ENCODE data around the gene MAP1LC3B2.
"Not testable (repeated sequence)": the region's sequence is repeated elsewhere in the genome, so short reads cannot be mapped to it uniquely, and the experiment has no call there.

MAP1LC3B2 gene

DNA sequence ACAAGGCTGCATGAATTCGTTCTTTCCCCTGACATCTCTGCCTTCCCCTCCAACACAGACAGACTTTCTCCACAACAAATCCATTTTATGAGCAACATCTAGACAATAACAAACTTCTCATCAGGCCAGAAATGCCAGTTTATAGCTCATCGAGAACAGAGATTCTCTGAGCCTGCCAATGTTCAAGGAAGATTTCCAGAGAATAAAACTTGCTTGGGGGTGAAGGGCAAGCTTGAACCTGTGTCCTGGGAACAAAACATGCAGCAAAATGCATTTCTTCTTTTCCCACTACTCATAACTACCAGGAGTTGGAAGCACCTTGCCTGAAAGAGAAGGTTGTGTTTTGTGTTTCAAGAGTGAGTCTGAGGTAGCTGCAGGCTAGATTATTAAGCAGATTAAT, 6.8 kb downstream of the MAP1LC3B2 start:
- no peaks in the 10 kb centered on the region for H3K4me1 ChIP-seq (ENCODE audit: control insufficient read depth, insufficient read depth, low read length)
- H3K9me3 ChIP-seq (ENCODE audit: control insufficient read depth, insufficient read depth, low read length): no peaks in the 10 kb centered on the region
- H3K4me3 ChIP-seq (ENCODE audit: low read depth, low read length): no peak overlapping the region
- no peak overlapping the region for H3K9ac ChIP-seq (ENCODE audit: low read depth, low read length)
- no peaks in the 10 kb centered on the region for H3K27me3 ChIP-seq (ENCODE audit: control insufficient read depth, insufficient read depth, low read length)
- no peaks in the 10 kb centered on the region for H3K36me3 ChIP-seq (ENCODE audit: control insufficient read depth, insufficient read depth, low read length)

DNA sequence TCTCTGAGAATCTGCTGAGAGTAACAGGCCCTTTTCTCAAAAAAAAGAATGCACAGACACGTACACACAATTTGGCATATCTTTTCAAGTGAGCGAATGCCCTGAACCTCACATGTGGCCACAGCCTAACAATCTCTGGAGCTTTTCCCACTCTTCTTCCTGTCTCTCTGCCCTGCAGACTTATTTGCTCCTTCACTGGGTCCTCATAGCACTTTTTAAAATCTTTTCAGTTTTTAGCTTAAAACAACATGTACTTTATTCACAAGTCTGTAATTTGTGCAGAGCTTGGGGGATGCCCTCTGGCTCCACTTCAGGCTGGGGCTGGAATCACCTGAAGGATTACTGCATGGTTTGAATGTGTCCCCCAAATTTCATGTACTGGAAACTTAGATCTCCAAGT, 9.0 kb downstream of the MAP1LC3B2 start:
- Histone ChIP-seq H3K9ac (ENCODE audit: low read depth, low read length) (no peak overlapping the region), H3K36me3 (ENCODE audit: control insufficient read depth, insufficient read depth, low read length) (no peaks in the 10 kb centered on the region), H3K4me1 (ENCODE audit: control insufficient read depth, insufficient read depth, low read length) (no peaks in the 10 kb centered on the region), H3K27me3 (ENCODE audit: control insufficient read depth, insufficient read depth, low read length) (no peaks in the 10 kb centered on the region), H3K4me3 (ENCODE audit: low read depth, low read length) (no peak overlapping the region), H3K9me3 (ENCODE audit: control insufficient read depth, insufficient read depth, low read length) (no peaks in the 10 kb centered on the region)

GRCh38 chr12:116571089-116571488, 11.9 kb downstream of the MAP1LC3B2 start:
- no peaks in the 10 kb centered on the region for H3K27me3 ChIP-seq (ENCODE audit: control insufficient read depth, insufficient read depth, low read length)
- H3K9ac ChIP-seq (ENCODE audit: low read depth, low read length): no peak overlapping the region
- H3K9me3 ChIP-seq (ENCODE audit: control insufficient read depth, insufficient read depth, low read length): no peaks in the 10 kb centered on the region
- H3K4me3 ChIP-seq (ENCODE audit: low read depth, low read length): no peak overlapping the region
- H3K4me1 ChIP-seq (ENCODE audit: control insufficient read depth, insufficient read depth, low read length): no peaks in the 10 kb centered on the region
- H3K36me3 ChIP-seq (ENCODE audit: control insufficient read depth, insufficient read depth, low read length): no peaks in the 10 kb centered on the region

- H3K36me3 ChIP-seq (ENCODE audit: control insufficient read depth, insufficient read depth, low read length): no peaks in the 10 kb centered on the region
- H3K9ac ChIP-seq (ENCODE audit: low read depth, low read length): no peak overlapping the region
- no peaks in the 10 kb centered on the region for H3K27me3 ChIP-seq (ENCODE audit: control insufficient read depth, insufficient read depth, low read length)
- no peaks in the 10 kb centered on the region for H3K9me3 ChIP-seq (ENCODE audit: control insufficient read depth, insufficient read depth, low read length)
- no peaks in the 10 kb centered on the region for H3K4me1 ChIP-seq (ENCODE audit: control insufficient read depth, insufficient read depth, low read length)
- H3K4me3 ChIP-seq (ENCODE audit: low read depth, low read length): no peak overlapping the region
Measured at GRCh38 chr12:116573776-116574175, 14.6 kb downstream of the MAP1LC3B2 start.

- not testable (repeated sequence) for H3K27me3 ChIP-seq (ENCODE audit: control insufficient read depth, insufficient read depth, low read length); H3K9me3 ChIP-seq (ENCODE audit: control insufficient read depth, insufficient read depth, low read length); H3K36me3 ChIP-seq (ENCODE audit: control insufficient read depth, insufficient read depth, low read length); H3K4me3 ChIP-seq (ENCODE audit: low read depth, low read length); H3K4me1 ChIP-seq (ENCODE audit: control insufficient read depth, insufficient read depth, low read length); H3K9ac ChIP-seq (ENCODE audit: low read depth, low read length)
Measured at GRCh38 chr12:116575754-116576153, 16.6 kb downstream of the MAP1LC3B2 start.

DNA sequence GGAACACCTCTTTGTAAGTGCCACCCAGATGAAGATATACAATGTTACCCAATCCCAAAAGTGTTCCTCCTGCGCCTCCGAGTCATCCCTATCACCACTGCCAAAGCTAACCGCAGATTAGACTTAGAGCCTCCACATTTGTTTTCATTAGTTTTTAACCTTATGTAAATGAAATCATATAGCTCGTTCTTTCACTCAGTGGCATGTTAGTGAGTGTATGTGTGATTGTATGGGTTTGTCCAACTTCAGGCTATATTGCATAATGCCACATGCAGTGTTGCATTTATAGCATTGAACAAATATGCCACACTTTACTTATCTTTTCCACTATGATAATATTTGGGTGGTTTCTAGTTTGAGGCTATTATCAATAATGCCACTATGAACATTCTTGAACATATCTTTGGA, 18.0 kb downstream of the MAP1LC3B2 start:
- no peak overlapping the region for H3K9ac ChIP-seq (ENCODE audit: low read depth, low read length)

DNA sequence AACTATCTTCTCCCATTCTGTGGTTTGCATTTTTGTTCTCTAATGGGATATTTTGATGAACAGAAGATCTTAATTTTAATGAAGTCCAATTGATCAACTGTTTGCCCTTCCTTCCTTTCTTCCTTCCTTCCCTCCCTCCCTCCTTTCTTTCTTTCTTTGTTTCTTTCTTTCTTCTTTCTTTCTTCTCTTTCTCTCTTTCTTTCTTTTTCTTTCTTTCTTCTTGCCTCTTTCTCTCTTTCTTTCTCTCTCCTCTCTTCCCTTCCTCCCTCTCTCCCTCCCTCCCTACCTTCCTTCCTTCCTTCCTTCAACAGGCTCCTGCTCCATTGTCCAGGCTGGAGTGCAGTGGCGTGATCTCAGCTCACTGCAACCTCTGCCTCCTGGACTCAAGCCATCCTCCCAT, 18.9 kb downstream of the MAP1LC3B2 start:
- no peaks in the 10 kb centered on the region for H3K4me1 ChIP-seq (ENCODE audit: control insufficient read depth, insufficient read depth, low read length)
- H3K9me3 ChIP-seq (ENCODE audit: control insufficient read depth, insufficient read depth, low read length): no peaks in the 10 kb centered on the region
- H3K9ac ChIP-seq (ENCODE audit: low read depth, low read length): no peak overlapping the region
- H3K27me3 ChIP-seq (ENCODE audit: control insufficient read depth, insufficient read depth, low read length): no peaks in the 10 kb centered on the region
- H3K4me3 ChIP-seq (ENCODE audit: low read depth, low read length): no peak overlapping the region
- H3K36me3 ChIP-seq (ENCODE audit: control insufficient read depth, insufficient read depth, low read length): no peaks in the 10 kb centered on the region

More for the DNA sequence above, 18.0 kb downstream of the MAP1LC3B2 start:
- no peaks in the 10 kb centered on the region for H3K4me1 ChIP-seq (ENCODE audit: control insufficient read depth, insufficient read depth, low read length)
- no peaks in the 10 kb centered on the region for H3K36me3 ChIP-seq (ENCODE audit: control insufficient read depth, insufficient read depth, low read length)
- H3K4me3 ChIP-seq (ENCODE audit: low read depth, low read length): no peak overlapping the region
- H3K27me3 ChIP-seq (ENCODE audit: control insufficient read depth, insufficient read depth, low read length): no peaks in the 10 kb centered on the region
- H3K9me3 ChIP-seq (ENCODE audit: control insufficient read depth, insufficient read depth, low read length): no peaks in the 10 kb centered on the region

GRCh38 chr12:116582610-116583009, 23.4 kb downstream of the MAP1LC3B2 start:
- no peaks in the 10 kb centered on the region for H3K9me3 ChIP-seq (ENCODE audit: control insufficient read depth, insufficient read depth, low read length)
- H3K4me1 ChIP-seq (ENCODE audit: control insufficient read depth, insufficient read depth, low read length): no peaks in the 10 kb centered on the region
- H3K27me3 ChIP-seq (ENCODE audit: control insufficient read depth, insufficient read depth, low read length): no peaks in the 10 kb centered on the region
- no peak overlapping the region for H3K9ac ChIP-seq (ENCODE audit: low read depth, low read length)
- no peaks in the 10 kb centered on the region for H3K36me3 ChIP-seq (ENCODE audit: control insufficient read depth, insufficient read depth, low read length)
- H3K4me3 ChIP-seq (ENCODE audit: low read depth, low read length): no peak overlapping the region

- Histone ChIP-seq H3K9ac (ENCODE audit: low read depth, low read length) (no peak overlapping the region), H3K36me3 (ENCODE audit: control insufficient read depth, insufficient read depth, low read length) (no peaks in the 10 kb centered on the region), H3K4me1 (ENCODE audit: control insufficient read depth, insufficient read depth, low read length) (no peaks in the 10 kb centered on the region), H3K9me3 (ENCODE audit: control insufficient read depth, insufficient read depth, low read length) (no peaks in the 10 kb centered on the region), H3K4me3 (ENCODE audit: low read depth, low read length) (no peak overlapping the region), H3K27me3 (ENCODE audit: control insufficient read depth, insufficient read depth, low read length) (no peaks in the 10 kb centered on the region)
Measured at GRCh38 chr12:116583129-116583694, 24.0 kb downstream of the MAP1LC3B2 start.

DNA sequence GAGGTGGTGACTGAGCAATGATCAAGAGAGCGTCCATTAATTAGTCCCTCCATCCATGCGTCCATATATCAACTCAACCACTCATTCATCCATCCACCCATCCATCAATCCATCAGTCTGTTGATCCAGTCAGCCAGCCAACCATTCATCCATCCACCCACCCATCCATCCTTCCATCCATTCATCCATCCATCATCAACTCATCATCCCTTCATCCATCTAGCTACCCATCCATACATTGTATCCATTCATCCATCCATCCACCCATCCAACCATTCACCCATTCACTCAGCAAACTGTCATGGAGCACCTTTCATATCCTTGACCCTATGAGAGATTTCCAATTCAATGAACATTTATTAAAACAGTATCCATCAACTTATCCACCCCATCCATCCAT, 28.1 kb downstream of the MAP1LC3B2 start:
- Histone ChIP-seq H3K4me3 (ENCODE audit: low read depth, low read length) (no peak overlapping the region), H3K4me1 (ENCODE audit: control insufficient read depth, insufficient read depth, low read length) (no peaks in the 10 kb centered on the region), H3K36me3 (ENCODE audit: control insufficient read depth, insufficient read depth, low read length) (no peaks in the 10 kb centered on the region), H3K9ac (ENCODE audit: low read depth, low read length) (no peak overlapping the region), H3K27me3 (ENCODE audit: control insufficient read depth, insufficient read depth, low read length) (no peaks in the 10 kb centered on the region), H3K9me3 (ENCODE audit: control insufficient read depth, insufficient read depth, low read length) (no peaks in the 10 kb centered on the region)

GRCh38 chr12:116588390-116589028, 29.3 kb downstream of the MAP1LC3B2 start:
- H3K36me3 ChIP-seq (ENCODE audit: control insufficient read depth, insufficient read depth, low read length): no peaks in the 10 kb centered on the region
- H3K4me3 ChIP-seq (ENCODE audit: low read depth, low read length): no peak overlapping the region
- no peak overlapping the region for H3K9ac ChIP-seq (ENCODE audit: low read depth, low read length)
- no peaks in the 10 kb centered on the region for H3K27me3 ChIP-seq (ENCODE audit: control insufficient read depth, insufficient read depth, low read length)
- no peaks in the 10 kb centered on the region for H3K9me3 ChIP-seq (ENCODE audit: control insufficient read depth, insufficient read depth, low read length)
- H3K4me1 ChIP-seq (ENCODE audit: control insufficient read depth, insufficient read depth, low read length): no peaks in the 10 kb centered on the region

- Histone ChIP-seq H3K9ac (ENCODE audit: low read depth, low read length) (no peak overlapping the region), H3K4me3 (ENCODE audit: low read depth, low read length) (no peak overlapping the region), H3K9me3 (ENCODE audit: control insufficient read depth, insufficient read depth, low read length) (no peaks in the 10 kb centered on the region), H3K4me1 (ENCODE audit: control insufficient read depth, insufficient read depth, low read length) (no peaks in the 10 kb centered on the region), H3K36me3 (ENCODE audit: control insufficient read depth, insufficient read depth, low read length) (no peaks in the 10 kb centered on the region), H3K27me3 (ENCODE audit: control insufficient read depth, insufficient read depth, low read length) (no peaks in the 10 kb centered on the region)
Measured at GRCh38 chr12:116589581-116589980, 30.4 kb downstream of the MAP1LC3B2 start.

Data from iPS-15b (cell line).